Caco-2 (cell line): ENCODE data around the gene TNFRSF4. TPM values are rescaled to one million over a fixed set of nuclear protein-coding genes. Genes with fewer than 3 reads are reported as not detected.

Experiments
- BruUV-seq: library from RNA; stranded (reverse); fragments of 400-500 nt; replicated peaks from 2 replicates; lab custom pipeline; 2021; lab: Mats Ljungman, UMichigan
- CTCF ChIA-PET: fragments of 300-600 bp; sonication (Branson Sonifier 250); formaldehyde crosslinking; loops from one replicate; lab custom pipeline; 2022; ENCODE audit warnings: antibody characterized with exemption; lab: Charles Lee
- POLR2A ChIA-PET: fragments of 300-600 bp; sonication (Branson Sonifier 250); formaldehyde crosslinking; loops from one replicate; lab custom pipeline; 2022; ENCODE audit warnings: antibody characterized with exemption; lab: Charles Lee
- DNase-seq, 2 experiments: peaks; one replicate each; pipeline versions ENCODE4 v3.0.0 to v3.0.0-alpha.2; 2020 to 2022
- H3K27me3 ChIP-seq: replicated peaks from 2 replicates; pipeline ENCODE4 v1.6.0; 2011; ENCODE audit warnings: low read length; ENCODE audit not compliant: control insufficient read depth, insufficient read depth
- H3K36me3 ChIP-seq: 2 replicates; pipeline ENCODE4 v1.5.1; 2011; ENCODE audit warnings: low read length; ENCODE audit not compliant: control insufficient read depth, insufficient read depth
- H3K4me1 ChIP-seq: fragments of 250-450 bp; sonication (Bioruptor Pico); 2 replicates; pipeline ENCODE4 v1.5.1; 2020; ENCODE audit warnings: mild to moderate bottlenecking
- H3K4me3 ChIP-seq: 2 replicates; pipeline ENCODE4 v1.5.1; 2011; ENCODE audit warnings: low read depth, mild to moderate bottlenecking, control low read depth, low read length
- H3K9me3 ChIP-seq: fragments of 250-450 bp; sonication (Bioruptor Pico); 2 replicates; pipeline ENCODE4 v1.5.1; 2020; ENCODE audit warnings: mild to moderate bottlenecking, moderate library complexity
- H3K27ac Mint-ChIP-seq: one replicate; pipeline ENCODE4 v1.8.0; 2022; ENCODE audit warnings: mixed read lengths; ENCODE audit not compliant: unreplicated experiment
- H3K27me3 Mint-ChIP-seq: one replicate; pipeline ENCODE4 v1.8.0; 2022; ENCODE audit warnings: mixed read lengths; ENCODE audit not compliant: insufficient read depth, unreplicated experiment
- H3K36me3 Mint-ChIP-seq: one replicate; pipeline ENCODE4 v1.8.0; 2022; ENCODE audit warnings: mild to moderate bottlenecking, mixed read lengths; ENCODE audit not compliant: insufficient read depth, unreplicated experiment
- H3K4me1 Mint-ChIP-seq: one replicate; pipeline ENCODE4 v1.8.0; 2022; ENCODE audit warnings: low read depth, mixed read lengths; ENCODE audit not compliant: unreplicated experiment
- H3K4me3 Mint-ChIP-seq: one replicate; pipeline ENCODE4 v1.8.0; 2022; ENCODE audit warnings: mild to moderate bottlenecking, moderate library complexity, mixed read lengths; ENCODE audit not compliant: unreplicated experiment
- H3K9me3 Mint-ChIP-seq: one replicate; pipeline ENCODE4 v1.8.0; 2022; ENCODE audit warnings: mixed read lengths; ENCODE audit not compliant: unreplicated experiment
- CTCF ChIP-seq, 2 experiments: fragments of 200-600 bp in 1 of 2; IDR thresholded peaks; 1 replicate in 1 of 2; 2 replicates in 1 of 2; pipeline versions ENCODE4 v1.5.1 to v1.8.0; 2011 to 2022; ENCODE audit warnings: antibody characterized with exemption in 1 of 2, control low read depth in 1 of 2, inconsistent platforms in 1 of 2, low read depth in 1 of 2, low read length in 1 of 2, mild to moderate bottlenecking in 1 of 2, moderate library complexity in 1 of 2; ENCODE audit not compliant: insufficient read depth in 1 of 2, severe bottlenecking in 1 of 2, unreplicated experiment in 1 of 2
- intact Hi-C: fragments of 100-400 bp; cut with micrococcal nuclease; formaldehyde crosslinking; loops from one replicate; pipeline ENCODE4 v1.10.0; 2022; ENCODE audit not compliant: unreplicated experiment
- total RNA-seq: library from RNA; stranded (reverse); gene quantifications from 2 replicates; pipeline ENCODE4 v1.2.3, GENCODE V29; 2022

Gene TNFRSF4
- total RNA-seq, 1 experiment from 2014 or later: not detected

GRCh38 chr1:1225913-1226312, 12.0 kb upstream of the TNFRSF4 start:
- Mint-ChIP-seq H3K27me3 (no peaks in the 10 kb centered on the region), H3K27ac (no peak overlapping the region), H3K4me1 (peaks cover 6% of the 10 kb centered on the region), H3K4me3 (no peak overlapping the region), H3K9me3 (no peaks in the 10 kb centered on the region), H3K36me3 (peaks cover 51% of the 10 kb centered on the region)
- intact Hi-C loops: no loop called here
- POLR2A ChIA-PET: no interaction called here
- Histone ChIP-seq H3K36me3 (peaks cover 3% of the 10 kb centered on the region; the same call in 1 of the 2 replicates), H3K4me1 (no peaks in the 10 kb centered on the region), H3K4me3 (no peak overlapping the region), H3K9me3 (no peaks in the 10 kb centered on the region), H3K27me3 (no peaks in the 10 kb centered on the region)
- DNase-seq: no peak
- CTCF ChIA-PET: no interaction called here
- no TSS peak for BruUV-seq
- TF ChIP-seq CTCF (IDR thresholded peaks at IDR 0.05; ENCODE audit: insufficient read depth in 1 of 2, low read depth in 1 of 2, low read length in 1 of 2, severe bottlenecking in 1 of 2, unreplicated experiment in 1 of 2): no peak

GRCh38 chr1:1225238-1225845, 11.4 kb upstream of the TNFRSF4 start:
- no peaks in the 10 kb centered on the region for H3K27me3 Mint-ChIP-seq
- intact Hi-C loops: no loop called here
- Histone ChIP-seq H3K4me3 (no peak overlapping the region), H3K4me1 (no peaks in the 10 kb centered on the region), H3K36me3 (peaks cover 3% of the 10 kb centered on the region; the same call in 1 of the 2 replicates), H3K27me3 (no peaks in the 10 kb centered on the region), H3K9me3 (no peaks in the 10 kb centered on the region)
- no peak for TF ChIP-seq CTCF (IDR thresholded peaks at IDR 0.05; ENCODE audit: insufficient read depth in 1 of 2, low read depth in 1 of 2, low read length in 1 of 2, severe bottlenecking in 1 of 2, unreplicated experiment in 1 of 2)
- CTCF ChIA-PET: no interaction called here
- POLR2A ChIA-PET: no interaction called here
- no peaks in the 10 kb centered on the region for H3K4me1 Mint-ChIP-seq
- BruUV-seq: no TSS peak
- H3K4me3 Mint-ChIP-seq: no peak overlapping the region
- no peaks in the 10 kb centered on the region for H3K9me3 Mint-ChIP-seq
- H3K36me3 Mint-ChIP-seq: peaks cover 51% of the 10 kb centered on the region
- no peak overlapping the region for H3K27ac Mint-ChIP-seq
- no peak for DNase-seq

- no peak for DNase-seq
- no peak overlapping the region for H3K27ac Mint-ChIP-seq
- intact Hi-C loops: no loop called here
- no TSS peak for BruUV-seq
- TF ChIP-seq CTCF (IDR thresholded peaks at IDR 0.05; ENCODE audit: insufficient read depth in 1 of 2, low read depth in 1 of 2, low read length in 1 of 2, severe bottlenecking in 1 of 2, unreplicated experiment in 1 of 2): no peak
- H3K4me1 Mint-ChIP-seq: no peaks in the 10 kb centered on the region
- H3K9me3 Mint-ChIP-seq: no peaks in the 10 kb centered on the region
- ChIA-PET CTCF (no interaction called here), POLR2A (no interaction called here)
- Histone ChIP-seq H3K36me3 (peaks cover 1% of the 10 kb centered on the region; the same call in 1 of the 2 replicates), H3K9me3 (no peaks in the 10 kb centered on the region), H3K27me3 (no peaks in the 10 kb centered on the region), H3K4me1 (no peaks in the 10 kb centered on the region), H3K4me3 (no peak overlapping the region)
- no peak overlapping the region for H3K4me3 Mint-ChIP-seq
- H3K36me3 Mint-ChIP-seq: peaks cover 46% of the 10 kb centered on the region
- no peaks in the 10 kb centered on the region for H3K27me3 Mint-ChIP-seq
These were observed 9.9 kb upstream of the TNFRSF4 start for GRCh38 chr1:1223891-1224290.
